GM12891 (cell line): ENCODE measurements around the gene SPRR2D. TPM values are rescaled to one million over a fixed set of nuclear protein-coding genes. Genes with fewer than 3 reads are reported as not detected.
A peak's percentile ranks its signal among the peaks of the same experiment; 100 is the strongest.
"Not testable (repeated sequence)": the region's sequence is repeated elsewhere in the genome, so short reads cannot be mapped to it uniquely, and the experiment has no call there.

ENCODE experiments used
- DNase-seq: peaks from one replicate; pipeline ENCODE4 v3.0.0; 2011; ENCODE audit warnings: low spot score; ENCODE audit not compliant: insufficient read length
- FAIRE-seq: peaks from 2 replicates; lab custom pipeline; 2011; peaks lifted over from hg19 to GRCh38; lab: Jason Lieb, UNC
- PAX5 ChIP-seq: IDR thresholded peaks from 2 replicates; pipeline ENCODE4 v1.6.1; 2011; ENCODE audit warnings: low read length, moderate library complexity, mild to moderate bottlenecking; ENCODE audit not compliant: insufficient read depth, severe bottlenecking
- POLR2A ChIP-seq: IDR thresholded peaks from 2 replicates; pipeline ENCODE4 v1.6.1; 2011; ENCODE audit warnings: low read depth, low read length, control low read depth
- POLR2AphosphoS5 ChIP-seq: IDR thresholded peaks from 2 replicates; pipeline ENCODE4 v1.6.1; 2011; ENCODE audit warnings: low read depth, low read length, control low read depth
- POU2F2 ChIP-seq: IDR thresholded peaks from 2 replicates; pipeline ENCODE4 v1.6.1; 2011; ENCODE audit warnings: low read depth, mild to moderate bottlenecking, control low read depth, low read length, moderate library complexity
- SPI1 ChIP-seq: IDR thresholded peaks from 2 replicates; pipeline ENCODE4 v1.6.1; 2011; ENCODE audit warnings: low read depth, low read length, control low read depth
- TAF1 ChIP-seq: IDR thresholded peaks from 2 replicates; pipeline ENCODE4 v1.6.1; 2011; ENCODE audit warnings: low read depth, low read length, control low read depth
- polyA plus RNA-seq: library from polyadenylated mRNA; unstranded; fragments of >200 nt; gene quantifications from one replicate; pipeline ENCODE4 v1.2.1, GENCODE V29; 2012; ENCODE audit warnings: low read depth, missing spikeins, inconsistent platforms; ENCODE audit not compliant: missing spikeins

The SPRR2D gene
- not detected for polyA plus RNA-seq

DNA sequence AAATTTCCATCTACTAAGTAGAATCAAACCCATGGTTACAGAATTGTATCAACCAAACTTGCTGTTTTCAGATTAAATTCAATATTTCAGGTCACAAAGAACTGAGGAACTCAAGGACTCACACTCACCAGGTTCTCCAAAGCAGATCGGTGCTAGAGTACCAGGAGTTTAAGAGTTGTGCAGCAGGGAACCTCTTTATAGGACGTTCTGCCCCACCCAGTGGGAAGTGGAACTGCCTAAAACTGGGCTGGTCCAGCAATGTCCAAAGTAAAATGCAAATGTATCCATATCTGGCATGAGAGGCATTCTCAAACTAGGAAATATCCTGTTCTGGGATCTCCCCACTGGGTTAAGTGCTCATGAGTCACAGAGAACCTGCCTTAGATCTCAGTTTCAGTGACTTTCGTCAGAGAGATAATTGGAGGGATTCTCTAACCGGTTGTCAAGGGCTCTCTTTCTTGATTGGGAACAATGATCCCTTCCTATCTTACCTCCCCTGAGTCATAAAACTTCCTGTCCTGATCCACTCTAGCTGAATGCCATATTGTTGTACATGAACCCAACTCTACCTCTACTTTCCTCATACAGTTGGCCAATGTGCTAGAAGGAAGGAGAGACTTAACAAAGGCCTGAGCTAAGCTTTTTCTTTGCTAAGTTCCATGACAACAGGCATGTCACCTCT lies at the start of gene SPRR2D:
TSS of gene SPRR2D (minus strand) at position 171 of the 682 bp plus-strand sequence. CDS start 774 bp downstream, outside the sequence.
- FAIRE-seq (no peak), DNase-seq (no peak)
- TF ChIP-seq POLR2A = no peak
- TF ChIP-seq POU2F2 = no peak
- TF ChIP-seq POLR2AphosphoS5 = no peak
- no peak for TF ChIP-seq PAX5
- TF ChIP-seq SPI1 = no peak
- TF ChIP-seq TAF1 = no peak

DNA sequence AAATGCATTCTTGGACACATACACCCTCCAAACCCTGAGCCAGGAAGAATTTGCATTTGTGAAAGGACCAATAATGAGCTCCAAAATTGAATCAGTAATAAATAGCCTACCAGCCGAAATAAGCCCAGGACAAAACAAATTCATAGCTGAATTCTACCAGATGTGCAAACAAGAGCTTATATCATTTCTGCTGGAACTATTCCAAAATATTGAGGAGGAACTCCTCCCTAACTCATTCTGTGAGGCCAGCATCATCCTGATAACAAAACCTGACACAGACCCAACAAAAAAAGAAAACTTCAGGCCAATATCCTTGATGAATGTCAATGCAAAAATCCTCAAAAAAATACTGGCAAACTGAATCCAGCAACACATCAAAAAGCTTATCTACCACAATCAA lies 46.7 kb upstream of the SPRR2D start:
- FAIRE-seq = no peak
- no peak for TF ChIP-seq SPI1
- no peak for DNase-seq

GRCh38 chr1:153081736-153082135 lies 40.8 kb upstream of the SPRR2D start:
- DNase-seq (no peak), FAIRE-seq (no peak)
- no peak for TF ChIP-seq POLR2AphosphoS5
- no peak for TF ChIP-seq POLR2A
- TF ChIP-seq PAX5 = no peak
- no peak for TF ChIP-seq SPI1
- TF ChIP-seq TAF1 = no peak
- TF ChIP-seq POU2F2 = no peak

DNA sequence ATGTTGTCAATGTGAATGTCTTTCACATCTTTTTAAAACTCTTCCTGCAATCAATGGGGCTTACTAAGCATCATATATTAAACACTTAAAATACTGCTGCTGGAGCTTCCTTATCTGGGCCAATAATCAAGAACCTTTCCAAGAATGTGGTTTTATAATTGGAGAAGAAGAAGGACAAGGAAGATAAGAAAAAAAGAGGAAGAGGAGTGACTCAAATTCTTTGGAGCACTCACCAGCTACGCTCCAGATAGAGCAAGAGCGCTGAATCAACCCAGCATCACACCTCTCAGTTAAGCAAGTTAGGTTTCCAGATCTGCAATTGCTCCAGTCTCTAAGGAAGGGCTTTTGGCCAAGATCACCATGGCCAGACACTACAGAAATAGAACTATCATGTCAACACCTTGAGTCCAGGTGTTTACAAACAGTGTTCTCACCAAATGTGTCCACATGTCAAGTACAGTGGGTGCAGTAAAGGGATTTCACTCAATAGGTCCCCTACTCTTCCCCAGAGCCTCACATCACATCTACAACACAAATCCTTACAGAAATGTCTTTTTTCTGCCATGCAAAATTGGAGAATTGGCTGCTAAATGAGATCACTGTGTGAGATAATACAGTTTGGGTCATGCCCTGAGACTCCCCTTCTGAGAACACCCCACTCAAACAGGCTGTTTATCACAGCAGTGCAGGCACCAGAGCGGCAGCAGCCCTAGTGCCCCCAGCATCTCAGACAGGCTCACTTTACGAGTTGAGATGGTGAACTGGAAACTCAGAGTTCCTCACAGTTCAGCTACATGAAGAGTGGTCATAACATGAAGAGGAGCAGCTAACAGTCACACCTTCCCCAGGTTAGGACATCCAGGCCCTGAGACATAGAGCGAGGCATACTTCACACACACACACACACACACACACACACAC lies 32.1 kb upstream of the SPRR2D start:
- TF ChIP-seq POU2F2 (no peak), TAF1 (no peak), POLR2A (no peak), POLR2AphosphoS5 (no peak), PAX5 (no peak), SPI1 (no peak)
- FAIRE-seq (no peak), DNase-seq (no peak)

- no peak for FAIRE-seq
- TF ChIP-seq POU2F2 (no peak), PAX5 (no peak), POLR2A (no peak), POLR2AphosphoS5 (no peak), TAF1 (no peak), SPI1 (no peak)
These were observed 30.6 kb upstream of the SPRR2D start, which contains the start of gene SPRR2B for GRCh38 chr1:153071511-153071910. TSS of gene SPRR2B (minus strand) at chr1:153071611. CDS start at chr1:153070839, 772 bp downstream.

DNA sequence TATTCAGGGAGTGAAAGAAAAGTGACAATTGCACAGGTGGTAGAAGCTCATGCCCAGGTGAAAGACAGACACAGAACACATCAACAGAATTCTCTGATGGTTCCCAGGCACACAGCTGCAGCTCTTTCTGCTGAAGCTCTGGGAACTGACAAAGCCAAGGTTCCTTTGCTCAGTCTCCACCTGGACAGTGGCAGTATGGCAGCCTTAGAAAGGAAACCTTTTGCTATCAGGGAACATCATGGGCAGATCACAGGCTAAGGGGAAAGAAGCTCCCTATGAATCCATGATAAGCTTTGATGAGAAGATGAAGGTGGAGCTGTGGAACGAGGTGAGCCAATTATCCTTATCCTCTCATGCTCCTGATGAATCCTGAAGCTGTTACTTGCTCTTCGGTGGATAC lies 29.3 kb upstream of the SPRR2D start:
- TF ChIP-seq PAX5 = no peak
- TF ChIP-seq POU2F2 = no peak
- no peak for TF ChIP-seq SPI1
- TF ChIP-seq POLR2AphosphoS5 = no peak
- no peak for TF ChIP-seq TAF1
- no peak for TF ChIP-seq POLR2A
- FAIRE-seq (no peak), DNase-seq (no peak)

More at GRCh38 chr1:153071511-153071910, 30.6 kb upstream of the SPRR2D start, which contains the start of gene SPRR2B:
- no peak for DNase-seq

DNA sequence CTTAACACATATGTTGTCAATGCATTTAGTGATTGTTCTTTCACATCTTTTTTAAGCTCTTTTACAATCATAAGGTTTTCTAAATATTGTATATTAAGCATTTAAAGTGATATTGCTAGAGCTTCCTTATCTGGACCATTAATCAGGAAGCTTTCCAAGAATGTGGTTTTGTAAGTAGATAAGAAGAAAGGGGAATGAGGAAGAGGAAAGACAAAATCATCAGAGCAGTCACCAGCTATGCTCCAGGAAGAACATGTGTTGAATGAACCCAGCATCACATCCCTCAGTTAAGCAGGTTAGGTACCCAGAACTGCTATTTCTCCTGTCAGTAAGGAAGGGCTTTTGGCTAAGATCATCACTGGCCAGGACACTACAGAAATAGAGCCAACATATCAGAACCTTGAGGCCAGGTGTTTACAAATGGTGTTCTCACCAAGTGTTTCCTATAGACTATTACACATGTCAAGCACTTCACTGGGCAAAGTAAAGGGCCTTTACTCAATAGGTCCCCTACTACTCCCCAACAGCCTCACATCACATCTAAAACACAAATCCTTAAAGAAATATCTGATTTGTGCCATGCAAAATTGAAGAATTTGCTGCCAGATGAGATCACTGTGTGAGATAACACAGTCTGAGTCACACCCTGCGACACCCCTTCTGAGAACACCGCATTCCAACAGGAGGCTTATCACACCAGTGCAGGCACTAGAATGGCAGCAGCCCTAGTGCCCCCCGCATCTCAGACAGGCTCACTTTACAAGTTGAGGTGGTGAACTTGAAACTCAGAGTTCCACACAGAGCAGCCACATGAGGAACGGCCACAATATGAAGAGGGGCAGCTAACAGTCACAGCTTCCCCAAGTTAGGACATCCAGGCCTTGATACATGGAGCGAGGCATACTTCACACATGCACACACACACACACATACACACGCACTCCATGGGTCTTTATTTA lies 18.2 kb upstream of the SPRR2D start:
- DNase-seq (no peak), FAIRE-seq (peak; percentile 45)
- TF ChIP-seq TAF1 (no peak), POLR2A (no peak), PAX5 (no peak)

DNA sequence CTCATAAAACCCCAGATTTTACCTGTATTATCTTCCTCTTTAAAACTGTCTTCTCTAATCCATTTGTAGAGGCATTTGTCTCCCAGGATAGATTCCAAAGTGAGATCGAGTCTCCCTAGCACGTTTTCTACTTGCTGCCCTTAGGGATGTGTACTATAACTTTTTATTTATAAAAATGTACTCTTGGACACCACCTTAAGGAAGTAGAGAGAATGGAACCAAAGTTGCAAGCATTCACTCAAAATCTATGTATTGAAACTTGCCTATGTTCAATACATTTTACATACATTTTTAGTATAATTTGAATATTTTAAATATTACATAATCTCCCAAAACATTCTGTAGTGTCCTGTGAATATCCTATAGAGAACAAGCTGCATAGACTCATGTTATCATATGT lies 17.2 kb upstream of the SPRR2D start:
- no peak for TF ChIP-seq POLR2AphosphoS5
- TF ChIP-seq TAF1 = no peak
- TF ChIP-seq POLR2A = no peak
- no peak for TF ChIP-seq POU2F2
- no peak for TF ChIP-seq PAX5
- no peak for FAIRE-seq

DNA sequence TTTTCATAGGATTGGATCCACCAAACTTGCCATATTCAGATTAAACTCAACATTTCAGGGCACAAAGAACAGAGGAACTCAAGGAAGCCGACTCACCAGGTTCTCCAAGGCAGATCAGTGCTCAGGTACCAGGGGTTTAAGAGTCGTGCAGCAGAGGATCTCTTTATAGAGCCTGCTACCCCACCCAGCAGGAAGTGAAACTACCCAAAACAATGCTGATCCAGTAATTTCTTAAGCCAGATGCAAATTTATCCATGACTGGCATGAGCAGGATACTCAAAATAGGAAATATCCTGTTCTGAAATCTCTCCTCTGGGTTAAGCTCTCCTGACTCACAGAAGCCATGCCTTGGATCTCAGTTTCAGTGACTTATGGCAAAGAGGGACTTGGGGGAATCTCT lies 16.5 kb upstream of the SPRR2D start, which contains the start of gene SPRR2A:
TSS of gene SPRR2A (minus strand) at position 138 of the 400 bp plus-strand sequence. CDS start 777 bp downstream, outside the sequence.
- DNase-seq (no peak), FAIRE-seq (no peak)

More for the DNA sequence above, 17.2 kb upstream of the SPRR2D start:
- DNase-seq = no peak

GRCh38 chr1:153056111-153056510 lies 15.2 kb upstream of the SPRR2D start:
- FAIRE-seq, DNase-seq: not testable (repeated sequence)

More for the DNA sequence above, 16.5 kb upstream of the SPRR2D start, which contains the start of gene SPRR2A:
- TF ChIP-seq POLR2AphosphoS5 (no peak), POU2F2 (no peak), SPI1 (peak; percentile 48; the same call in 1 of the 2 replicates)
